SK-N-SH treated with all-trans-retinoic acid at 6 μM for 48 hours (cell line): ENCODE data around the gene MRPL36.

Experiments
- ATAC-seq: fragments of 200-7000 bp; cut with Tn5 transposase; 3 replicates; pipeline ENCODE4 v1.9.1; 2020; ENCODE audit warnings: mild to moderate bottlenecking, moderate library complexity
- BACH2 ChIP-seq: fragments of 250-450 bp; sonication (Bioruptor Pico); IDR thresholded peaks from 2 replicates; pipeline ENCODE4 v1.9.0; 2021; ENCODE audit warnings: mild to moderate bottlenecking, borderline replicate concordance
- CREB5 ChIP-seq: fragments of 250-450 bp; sonication (Bioruptor Pico); IDR thresholded peaks from 2 replicates; pipeline ENCODE4 v1.5.1; 2020; ENCODE audit warnings: low read depth, mild to moderate bottlenecking, moderate library complexity
- CSDC2 ChIP-seq: fragments of 250-450 bp; sonication (Bioruptor Pico); IDR thresholded peaks from 2 replicates; pipeline ENCODE4 v1.5.0; 2020; ENCODE audit warnings: mild to moderate bottlenecking, moderate library complexity
- CSRNP3 ChIP-seq: fragments of 250-450 bp; sonication (Bioruptor Pico); IDR thresholded peaks from 2 replicates; pipeline ENCODE4 v1.5.1; 2021; ENCODE audit warnings: mild to moderate bottlenecking, moderate library complexity
- ESRRG ChIP-seq: fragments of 250-450 bp; sonication (Bioruptor Pico); IDR thresholded peaks from 2 replicates; pipeline ENCODE4 v1.6.1; 2021; ENCODE audit warnings: mild to moderate bottlenecking
- GLIS3 ChIP-seq: fragments of 250-450 bp; sonication (Bioruptor Pico); IDR thresholded peaks from 2 replicates; pipeline ENCODE4 v1.5.0; 2020; ENCODE audit warnings: mild to moderate bottlenecking, moderate library complexity
- OSR1 ChIP-seq: fragments of 250-450 bp; sonication (Bioruptor Pico); IDR thresholded peaks from 2 replicates; pipeline ENCODE4 v1.8.0; 2022; ENCODE audit warnings: moderate library complexity, mild to moderate bottlenecking, inconsistent platforms
- PATZ1 ChIP-seq: fragments of 250-450 bp; sonication (Bioruptor Pico); IDR thresholded peaks from 2 replicates; pipeline ENCODE4 v1.8.0; 2020; ENCODE audit warnings: mild to moderate bottlenecking, moderate library complexity, borderline replicate concordance
- POU6F1 ChIP-seq: fragments of 250-450 bp; sonication (Bioruptor Pico); IDR thresholded peaks from 2 replicates; pipeline ENCODE4 v1.8.0; 2021; ENCODE audit warnings: low read depth, mild to moderate bottlenecking, moderate library complexity, borderline replicate concordance
- PPARA ChIP-seq: fragments of 250-450 bp; sonication (Bioruptor Pico); IDR thresholded peaks from 2 replicates; pipeline ENCODE4 v1.5.0; 2020; ENCODE audit warnings: mild to moderate bottlenecking, borderline replicate concordance
- RARB ChIP-seq: fragments of 250-450 bp; sonication (Bioruptor Pico); IDR thresholded peaks from 2 replicates; pipeline ENCODE4 v1.8.0; 2021; ENCODE audit warnings: mild to moderate bottlenecking, moderate library complexity
- SNAI2 ChIP-seq: fragments of 250-450 bp; sonication (Bioruptor Pico); IDR thresholded peaks from 2 replicates; pipeline ENCODE4 v1.5.0; 2020; ENCODE audit warnings: mild to moderate bottlenecking, moderate library complexity
- TOX ChIP-seq: fragments of 250-450 bp; sonication (Bioruptor Pico); IDR thresholded peaks from 2 replicates; pipeline ENCODE4 v1.8.0; 2021; ENCODE audit warnings: mild to moderate bottlenecking, moderate library complexity, borderline replicate concordance
- TSHZ2 ChIP-seq: fragments of 250-450 bp; sonication (Bioruptor Pico); IDR thresholded peaks from 2 replicates; pipeline ENCODE4 v1.5.0; 2020; ENCODE audit warnings: mild to moderate bottlenecking, moderate library complexity
- ZFP30 ChIP-seq: fragments of 450-650 bp; formaldehyde crosslinking; IDR thresholded peaks from 2 replicates; pipeline ENCODE4 v1.5.0; 2022; ENCODE audit warnings: mild to moderate bottlenecking, moderate library complexity
- ZNF565 ChIP-seq: fragments of 450-650 bp; formaldehyde crosslinking; conservative IDR thresholded peaks from 2 replicates; pipeline ENCODE4 v1.5.0; 2020; ENCODE audit warnings: low read depth, mild to moderate bottlenecking, moderate library complexity

The MRPL36 gene

GRCh38 chr5:1763960-1764605 is 35.6 kb downstream of the MRPL36 start (continued):
- TF ChIP-seq SNAI2, result no peak
- no peak for TF ChIP-seq ZNF565 (CRISPR knock-in tag)
- TF ChIP-seq GLIS3, result no peak
- no peak for TF ChIP-seq ZFP30 (CRISPR knock-in tag)

GRCh38 chr5:1763548-1763911 is 36.1 kb downstream of the MRPL36 start:
- ATAC-seq, result peak; percentile 96
- TF ChIP-seq POU6F1 (no peak), GLIS3 (no peak), SNAI2 (no peak), BACH2 (no peak), CREB5 (CRISPR knock-in tag) (no peak)

- peak; percentile 18 for ATAC-seq
- TF ChIP-seq TOX (no peak), CREB5 (CRISPR knock-in tag) (no peak), CSRNP3 (CRISPR knock-in tag) (no peak), CSDC2 (CRISPR knock-in tag) (no peak), ESRRG (CRISPR knock-in tag) (no peak), PPARA (CRISPR knock-in tag) (no peak), BACH2 (no peak), RARB (no peak), PATZ1 (CRISPR knock-in tag) (no peak), TSHZ2 (CRISPR knock-in tag) (no peak), POU6F1 (no peak), OSR1 (no peak)
These were observed 36.6 kb downstream of the MRPL36 start for GRCh38 chr5:1762883-1763547.
